NB4 (cell line): ENCODE results near the gene SAMD4A.

Source experiments
- DNase-seq: peaks from one replicate; pipeline ENCODE4 v3.0.0; 2010; ENCODE audit warnings: low read depth
- H3K4me3 ChIP-seq: one replicate; pipeline ENCODE4 v1.5.1; 2011; ENCODE audit warnings: mild to moderate bottlenecking, low read depth, low read length, moderate library complexity
- MYC ChIP-seq: IDR thresholded peaks from 2 replicates; pipeline ENCODE4 v1.6.1; 2011; ENCODE audit warnings: low read depth, low read length
- POLR2A ChIP-seq: IDR thresholded peaks from 2 replicates; pipeline ENCODE4 v1.6.1; 2011; ENCODE audit warnings: mild to moderate bottlenecking; ENCODE audit not compliant: insufficient read length; ENCODE audit errors: extremely low read depth
- TF ChIP-seq, protein P1 (sequence below): IDR thresholded peaks from one replicate; pipeline ENCODE4 v1.5.1; 2012; ENCODE audit warnings: low read depth, low read length
- TF ChIP-seq, protein P2 (sequence below): IDR thresholded peaks from 2 replicates; pipeline ENCODE4 v1.6.1; 2011; ENCODE audit warnings: low read depth, low read length

SAMD4A gene

DNA sequence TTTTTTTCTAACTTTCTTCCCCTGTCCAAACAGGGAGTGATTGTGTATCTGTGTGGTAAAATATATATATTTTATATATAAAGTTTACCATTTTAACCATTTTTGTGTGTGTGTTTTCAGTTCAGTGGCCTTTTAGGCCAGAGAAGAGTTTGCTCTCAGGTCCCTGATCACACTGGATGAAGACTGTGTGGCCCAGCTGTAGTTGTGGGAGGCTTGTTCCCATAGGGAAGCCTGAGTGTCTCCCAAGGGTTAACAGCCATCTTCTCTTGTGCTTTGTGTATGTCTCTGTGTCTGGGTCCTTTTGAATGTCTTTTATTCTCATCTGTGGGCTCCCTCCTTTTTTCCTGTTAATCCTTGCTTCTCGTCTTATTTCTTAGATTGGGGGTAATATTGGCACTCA, 33.8 kb upstream of the SAMD4A start:
- H3K4me3 ChIP-seq = no peak overlapping the region

DNA sequence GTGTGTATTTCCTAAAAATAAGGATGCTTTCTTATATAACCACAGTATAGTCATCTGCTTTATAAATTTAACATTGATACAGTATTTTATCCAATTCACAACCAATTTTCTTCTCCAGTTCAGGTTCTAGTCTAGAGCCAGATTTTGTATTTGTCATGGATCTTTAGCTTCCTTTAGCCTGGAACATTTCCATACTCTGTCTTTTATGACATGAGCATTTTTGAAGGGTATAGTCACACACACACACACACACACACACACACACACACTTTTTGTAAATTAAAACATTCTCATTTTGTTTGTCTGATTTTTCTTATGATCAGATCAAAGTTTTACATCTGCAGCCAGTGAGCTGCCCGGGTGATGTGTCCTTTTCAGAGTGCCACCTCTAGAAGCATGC, 31.8 kb upstream of the SAMD4A start:
- DNase-seq = no peak
- TF ChIP-seq, protein P1, sequence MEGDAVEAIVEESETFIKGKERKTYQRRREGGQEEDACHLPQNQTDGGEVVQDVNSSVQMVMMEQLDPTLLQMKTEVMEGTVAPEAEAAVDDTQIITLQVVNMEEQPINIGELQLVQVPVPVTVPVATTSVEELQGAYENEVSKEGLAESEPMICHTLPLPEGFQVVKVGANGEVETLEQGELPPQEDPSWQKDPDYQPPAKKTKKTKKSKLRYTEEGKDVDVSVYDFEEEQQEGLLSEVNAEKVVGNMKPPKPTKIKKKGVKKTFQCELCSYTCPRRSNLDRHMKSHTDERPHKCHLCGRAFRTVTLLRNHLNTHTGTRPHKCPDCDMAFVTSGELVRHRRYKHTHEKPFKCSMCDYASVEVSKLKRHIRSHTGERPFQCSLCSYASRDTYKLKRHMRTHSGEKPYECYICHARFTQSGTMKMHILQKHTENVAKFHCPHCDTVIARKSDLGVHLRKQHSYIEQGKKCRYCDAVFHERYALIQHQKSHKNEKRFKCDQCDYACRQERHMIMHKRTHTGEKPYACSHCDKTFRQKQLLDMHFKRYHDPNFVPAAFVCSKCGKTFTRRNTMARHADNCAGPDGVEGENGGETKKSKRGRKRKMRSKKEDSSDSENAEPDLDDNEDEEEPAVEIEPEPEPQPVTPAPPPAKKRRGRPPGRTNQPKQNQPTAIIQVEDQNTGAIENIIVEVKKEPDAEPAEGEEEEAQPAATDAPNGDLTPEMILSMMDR = no peak
- TF ChIP-seq POLR2A (no peak), MYC (no peak)
- TF ChIP-seq, protein P2, sequence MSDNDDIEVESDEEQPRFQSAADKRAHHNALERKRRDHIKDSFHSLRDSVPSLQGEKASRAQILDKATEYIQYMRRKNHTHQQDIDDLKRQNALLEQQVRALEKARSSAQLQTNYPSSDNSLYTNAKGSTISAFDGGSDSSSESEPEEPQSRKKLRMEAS = no peak
- no peak overlapping the region for H3K4me3 ChIP-seq

More for the DNA sequence above, 33.8 kb upstream of the SAMD4A start:
- no peak for DNase-seq
- TF ChIP-seq POLR2A (no peak), MYC (no peak)
- TF ChIP-seq, protein P1 = no peak
- TF ChIP-seq, protein P2 = no peak

DNA sequence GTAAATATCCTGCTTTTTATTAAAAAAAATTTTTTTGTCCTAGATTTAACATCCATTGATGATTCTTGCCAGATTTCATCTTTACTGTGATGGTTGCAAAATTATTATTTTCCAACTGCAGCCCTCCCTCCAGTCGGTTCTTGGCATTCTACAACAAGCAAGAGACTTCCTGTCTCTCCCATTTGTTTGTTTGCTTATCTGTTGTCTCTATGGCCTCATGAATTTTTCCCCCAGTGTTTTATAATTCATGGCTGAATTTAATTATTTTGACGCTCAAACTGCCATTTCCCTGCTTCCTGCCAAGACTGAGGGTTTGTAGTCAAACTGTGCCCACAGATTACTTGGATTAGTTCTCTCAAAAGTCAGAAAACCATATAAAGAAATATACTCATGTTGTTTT, 31.3 kb upstream of the SAMD4A start:
- TF ChIP-seq, protein P2 = no peak
- TF ChIP-seq POLR2A (no peak), MYC (no peak)
- TF ChIP-seq, protein P1 = no peak
- H3K4me3 ChIP-seq = no peak overlapping the region
- no peak for DNase-seq

DNA sequence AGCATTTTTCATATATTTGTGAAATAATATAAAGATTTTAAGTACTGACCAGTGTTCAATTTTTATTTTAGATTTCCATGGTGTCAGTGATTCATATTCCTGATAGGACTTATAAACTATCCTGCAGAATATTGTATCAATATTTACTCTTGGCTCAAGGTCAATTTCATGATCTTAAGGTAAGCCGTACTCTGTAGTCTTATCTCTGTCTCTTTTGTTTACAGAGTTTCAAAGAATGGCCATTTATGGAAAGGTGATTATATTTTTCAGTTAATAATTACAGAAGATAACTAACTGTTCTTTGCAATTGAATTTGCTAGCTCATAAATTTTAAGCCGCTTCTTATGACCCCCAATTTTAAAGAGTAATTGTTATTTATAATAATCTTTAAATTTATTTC, 29.3 kb upstream of the SAMD4A start:
- no peak for DNase-seq
- no peak overlapping the region for H3K4me3 ChIP-seq
- TF ChIP-seq POLR2A = no peak
- TF ChIP-seq, protein P1 = no peak
- TF ChIP-seq, protein P2 = no peak
- no peak for TF ChIP-seq MYC

DNA sequence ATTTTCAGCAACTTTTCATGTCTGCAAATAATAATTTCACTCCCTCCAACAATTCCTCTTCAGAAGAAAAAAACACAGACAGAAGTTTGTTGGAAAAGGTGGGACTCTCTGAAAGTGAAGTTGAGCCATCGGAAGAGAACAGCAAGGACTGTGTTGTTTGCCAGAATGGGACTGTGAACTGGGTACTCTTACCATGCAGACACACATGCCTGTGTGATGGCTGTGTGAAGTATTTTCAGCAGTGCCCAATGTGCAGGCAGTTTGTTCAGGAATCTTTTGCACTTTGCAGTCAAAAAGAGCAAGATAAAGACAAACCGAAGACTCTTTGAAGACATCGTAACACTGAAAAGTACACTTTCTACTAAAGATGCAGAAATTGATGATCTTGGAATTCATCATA, 28.9 kb upstream of the SAMD4A start:
- no peak for DNase-seq
- no peak overlapping the region for H3K4me3 ChIP-seq
- TF ChIP-seq, protein P1 = no peak
- TF ChIP-seq POLR2A = no peak

DNA sequence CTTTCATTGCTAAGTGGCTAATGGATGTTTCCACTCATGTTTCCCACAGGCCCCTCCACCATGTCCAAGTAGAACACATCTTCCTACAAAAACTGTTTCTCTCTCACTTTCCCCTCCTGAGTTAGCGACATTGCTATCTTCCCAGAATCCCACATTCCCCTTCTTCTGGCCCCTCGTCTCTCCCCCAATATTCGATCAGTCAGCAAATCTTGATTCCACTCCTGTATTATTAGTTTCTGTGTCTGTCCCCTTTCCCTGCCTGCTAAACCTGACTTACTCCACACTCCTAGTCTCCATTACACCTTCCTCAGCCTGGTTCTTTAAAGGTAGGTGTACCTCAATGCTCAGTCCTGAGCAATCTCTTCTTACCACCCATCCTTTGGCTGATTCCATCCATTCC, 19.3 kb upstream of the SAMD4A start:
- no peak for TF ChIP-seq MYC
- no peak for TF ChIP-seq POLR2A
- TF ChIP-seq, protein P1 = no peak
- TF ChIP-seq, protein P2 = no peak

More for the DNA sequence above, 19.3 kb upstream of the SAMD4A start:
- DNase-seq = no peak
- no peak overlapping the region for H3K4me3 ChIP-seq
